ENCODE measurements around the gene ACP3. TPM values are rescaled to one million over a fixed set of nuclear protein-coding genes. Genes with fewer than 3 reads are reported as not detected.
"Not testable (repeated sequence)": the region's sequence is repeated elsewhere in the genome, so short reads cannot be mapped to it uniquely, and the experiment has no call there.

Gene ACP3
- total RNA-seq, 1 experiment from 2014 or later: 0.62 TPM

GRCh38 chr3:132293251-132293650 is 24.0 kb upstream of the ACP3 start:
- Histone ChIP-seq H3K4me3 (ENCODE audit: insufficient read depth, low read depth, low read length) (no peak overlapping the region), H3K36me3 (replicated peaks; ENCODE audit: control insufficient read depth, insufficient read depth, low read length) (no peaks in the 10 kb centered on the region), H3K27me3 (ENCODE audit: control insufficient read depth, insufficient read depth, low read length) (no peaks in the 10 kb centered on the region)
- DNase-seq: no peak

GRCh38 chr3:132294906-132295305 is 22.3 kb upstream of the ACP3 start:
- Histone ChIP-seq H3K27me3 (ENCODE audit: control insufficient read depth, insufficient read depth, low read length) (no peaks in the 10 kb centered on the region), H3K4me3 (ENCODE audit: insufficient read depth, low read depth, low read length) (no peak overlapping the region), H3K36me3 (replicated peaks; ENCODE audit: control insufficient read depth, insufficient read depth, low read length) (no peaks in the 10 kb centered on the region)
- DNase-seq: no peak

GRCh38 chr3:132303336-132304201 is 13.6 kb upstream of the ACP3 start:
- not testable (repeated sequence) for H3K36me3 ChIP-seq (replicated peaks; ENCODE audit: control insufficient read depth, insufficient read depth, low read length); H3K27me3 ChIP-seq (ENCODE audit: control insufficient read depth, insufficient read depth, low read length); DNase-seq; H3K4me3 ChIP-seq (ENCODE audit: insufficient read depth, low read depth, low read length)

GRCh38 chr3:132304351-132304750 is 12.9 kb upstream of the ACP3 start:
- not testable (repeated sequence) for H3K36me3 ChIP-seq (replicated peaks; ENCODE audit: control insufficient read depth, insufficient read depth, low read length); DNase-seq; H3K4me3 ChIP-seq (ENCODE audit: insufficient read depth, low read depth, low read length); H3K27me3 ChIP-seq (ENCODE audit: control insufficient read depth, insufficient read depth, low read length)

- not testable (repeated sequence) for H3K36me3 ChIP-seq (replicated peaks; ENCODE audit: control insufficient read depth, insufficient read depth, low read length); H3K27me3 ChIP-seq (ENCODE audit: control insufficient read depth, insufficient read depth, low read length); H3K4me3 ChIP-seq (ENCODE audit: insufficient read depth, low read depth, low read length); DNase-seq
Measured at GRCh38 chr3:132310057-132310456, 7.2 kb upstream of the ACP3 start.

- H3K36me3 ChIP-seq (replicated peaks; ENCODE audit: control insufficient read depth, insufficient read depth, low read length): no peaks in the 10 kb centered on the region
- DNase-seq: no peak
Measured at GRCh38 chr3:132311316-132311715, 5.9 kb upstream of the ACP3 start.

GRCh38 chr3:132311841-132312240 is 5.4 kb upstream of the ACP3 start:
- no peaks in the 10 kb centered on the region for H3K27me3 ChIP-seq (ENCODE audit: control insufficient read depth, insufficient read depth, low read length)
- H3K4me3 ChIP-seq (ENCODE audit: insufficient read depth, low read depth, low read length): no peak overlapping the region
- DNase-seq: no peak
- H3K36me3 ChIP-seq (replicated peaks; ENCODE audit: control insufficient read depth, insufficient read depth, low read length): no peaks in the 10 kb centered on the region

More at GRCh38 chr3:132311316-132311715, 5.9 kb upstream of the ACP3 start:
- H3K27me3 ChIP-seq (ENCODE audit: control insufficient read depth, insufficient read depth, low read length): no peaks in the 10 kb centered on the region
- no peak overlapping the region for H3K4me3 ChIP-seq (ENCODE audit: insufficient read depth, low read depth, low read length)

GRCh38 chr3:132315851-132316250 is 1.4 kb upstream of the ACP3 start:
- DNase-seq: no peak
- no peak overlapping the region for H3K4me3 ChIP-seq (ENCODE audit: insufficient read depth, low read depth, low read length)

GRCh38 chr3:132318451-132318850 is 1.2 kb downstream of the ACP3 start:
- Histone ChIP-seq H3K27me3 (ENCODE audit: control insufficient read depth, insufficient read depth, low read length) (no peaks in the 10 kb centered on the region), H3K4me3 (ENCODE audit: insufficient read depth, low read depth, low read length) (no peak overlapping the region), H3K36me3 (replicated peaks; ENCODE audit: control insufficient read depth, insufficient read depth, low read length) (no peaks in the 10 kb centered on the region)
- no peak for DNase-seq

More at GRCh38 chr3:132315851-132316250, 1.4 kb upstream of the ACP3 start:
- H3K27me3 ChIP-seq (ENCODE audit: control insufficient read depth, insufficient read depth, low read length): no peaks in the 10 kb centered on the region
- no peaks in the 10 kb centered on the region for H3K36me3 ChIP-seq (replicated peaks; ENCODE audit: control insufficient read depth, insufficient read depth, low read length)

GRCh38 chr3:132321304-132321703 is 4.1 kb downstream of the ACP3 start:
- H3K36me3 ChIP-seq (replicated peaks; ENCODE audit: control insufficient read depth, insufficient read depth, low read length): no peaks in the 10 kb centered on the region
- H3K27me3 ChIP-seq (ENCODE audit: control insufficient read depth, insufficient read depth, low read length): no peaks in the 10 kb centered on the region
- H3K4me3 ChIP-seq (ENCODE audit: insufficient read depth, low read depth, low read length): no peak overlapping the region
- no peak for DNase-seq

GRCh38 chr3:132325103-132325606 is 7.9 kb downstream of the ACP3 start:
- no peak for DNase-seq
- Histone ChIP-seq H3K27me3 (ENCODE audit: control insufficient read depth, insufficient read depth, low read length) (no peaks in the 10 kb centered on the region), H3K4me3 (ENCODE audit: insufficient read depth, low read depth, low read length) (no peak overlapping the region), H3K36me3 (replicated peaks; ENCODE audit: control insufficient read depth, insufficient read depth, low read length) (no peaks in the 10 kb centered on the region)

GRCh38 chr3:132325634-132326033 is 8.4 kb downstream of the ACP3 start:
- Histone ChIP-seq H3K4me3 (ENCODE audit: insufficient read depth, low read depth, low read length) (no peak overlapping the region), H3K36me3 (replicated peaks; ENCODE audit: control insufficient read depth, insufficient read depth, low read length) (no peaks in the 10 kb centered on the region)

GRCh38 chr3:132326251-132326650 is 9.0 kb downstream of the ACP3 start:
- DNase-seq: no peak
- H3K4me3 ChIP-seq (ENCODE audit: insufficient read depth, low read depth, low read length): no peak overlapping the region
- no peaks in the 10 kb centered on the region for H3K27me3 ChIP-seq (ENCODE audit: control insufficient read depth, insufficient read depth, low read length)
- H3K36me3 ChIP-seq (replicated peaks; ENCODE audit: control insufficient read depth, insufficient read depth, low read length): no peaks in the 10 kb centered on the region

More at GRCh38 chr3:132325634-132326033, 8.4 kb downstream of the ACP3 start:
- H3K27me3 ChIP-seq (ENCODE audit: control insufficient read depth, insufficient read depth, low read length): no peaks in the 10 kb centered on the region
- DNase-seq: no peak

- Histone ChIP-seq H3K27me3 (ENCODE audit: control insufficient read depth, insufficient read depth, low read length) (no peaks in the 10 kb centered on the region), H3K4me3 (ENCODE audit: insufficient read depth, low read depth, low read length) (no peak overlapping the region), H3K36me3 (replicated peaks; ENCODE audit: control insufficient read depth, insufficient read depth, low read length) (no peaks in the 10 kb centered on the region)
- DNase-seq: no peak
Measured at GRCh38 chr3:132332082-132332481, 14.9 kb downstream of the ACP3 start.

- Histone ChIP-seq H3K36me3 (replicated peaks; ENCODE audit: control insufficient read depth, insufficient read depth, low read length) (no peaks in the 10 kb centered on the region), H3K4me3 (ENCODE audit: insufficient read depth, low read depth, low read length) (no peak overlapping the region), H3K27me3 (ENCODE audit: control insufficient read depth, insufficient read depth, low read length) (no peaks in the 10 kb centered on the region)
- DNase-seq: no peak
Measured at GRCh38 chr3:132332508-132332907, 15.3 kb downstream of the ACP3 start.

Measured in H7 (cell line).